H9 (cell line): ENCODE measurements around the gene SMAD6. TPM values are rescaled to one million over a fixed set of nuclear protein-coding genes. Genes with fewer than 3 reads are reported as not detected.

Source experiments
- DNase-seq: peaks from one replicate; pipeline ENCODE4 v3.0.0-alpha.2; 2017
- H2AFZ ChIP-seq: one replicate; pipeline ENCODE4 v1.6.1; 2013; ENCODE audit warnings: mild to moderate bottlenecking, low read length, control low read depth, moderate library complexity
- H2AK5ac ChIP-seq: 2 replicates; pipeline ENCODE4 v1.6.1; 2013; ENCODE audit warnings: low read length, control low read depth, mixed read lengths; ENCODE audit not compliant: insufficient read length
- H2BK120ac ChIP-seq: one replicate; pipeline ENCODE4 v1.6.1; 2013; ENCODE audit warnings: low read depth, mild to moderate bottlenecking, low read length, control low read depth, inconsistent platforms; ENCODE audit not compliant: poor library complexity, severe bottlenecking
- H2BK12ac ChIP-seq: 2 replicates; pipeline ENCODE4 v1.6.1; 2013; ENCODE audit warnings: low read length, control low read depth, mixed read lengths, low read depth; ENCODE audit not compliant: insufficient read length
- H2BK15ac ChIP-seq: 2 replicates; pipeline ENCODE4 v1.6.1; 2013; ENCODE audit warnings: low read depth, low read length, control low read depth
- H2BK20ac ChIP-seq: one replicate; pipeline ENCODE4 v1.6.1; 2013; ENCODE audit warnings: low read depth, mild to moderate bottlenecking, low read length, control low read depth, inconsistent platforms; ENCODE audit not compliant: poor library complexity, severe bottlenecking
- H2BK5ac ChIP-seq: 2 replicates; pipeline ENCODE4 v1.6.1; 2013; ENCODE audit warnings: low read length, control low read depth, mixed read lengths; ENCODE audit not compliant: insufficient read length
- H3K14ac ChIP-seq: 2 replicates; pipeline ENCODE4 v1.6.1; 2013; ENCODE audit warnings: low read length, control low read depth; ENCODE audit not compliant: insufficient read depth
- H3K18ac ChIP-seq: 2 replicates; pipeline ENCODE4 v1.6.1; 2013; ENCODE audit warnings: low read depth, mild to moderate bottlenecking, mixed read lengths, low read length, control low read depth; ENCODE audit not compliant: insufficient read length
- H3K23ac ChIP-seq: 2 replicates; pipeline ENCODE4 v1.6.1; 2013; ENCODE audit warnings: low read length, control low read depth, mixed read lengths, low read depth; ENCODE audit not compliant: insufficient read length
- H3K23me2 ChIP-seq: 2 replicates; pipeline ENCODE4 v1.6.1; 2013; ENCODE audit warnings: low read depth, mild to moderate bottlenecking, mixed read lengths, low read length, control low read depth; ENCODE audit not compliant: insufficient read length, poor library complexity, severe bottlenecking
- H3K27ac ChIP-seq: 2 replicates; pipeline ENCODE4 v1.5.1; 2013; ENCODE audit warnings: low read length, control low read depth, mixed read lengths, low read depth; ENCODE audit not compliant: insufficient read length
- H3K27me3 ChIP-seq: 2 replicates; pipeline ENCODE4 v1.6.1; 2013; ENCODE audit warnings: low read length, control low read depth, inconsistent platforms; ENCODE audit not compliant: insufficient read depth
- H3K4ac ChIP-seq: 2 replicates; pipeline ENCODE4 v1.6.1; 2013; ENCODE audit warnings: low read depth, mild to moderate bottlenecking, control low read depth, inconsistent platforms, low read length, moderate library complexity
- H3K4me1 ChIP-seq: 2 replicates; pipeline ENCODE4 v1.6.1; 2013; ENCODE audit warnings: low read length, control low read depth, inconsistent platforms; ENCODE audit not compliant: insufficient read depth
- H3K4me2 ChIP-seq: 2 replicates; pipeline ENCODE4 v1.6.1; 2013; ENCODE audit warnings: low read length, control low read depth, mixed read lengths; ENCODE audit not compliant: insufficient read length, insufficient read depth
- H3K56ac ChIP-seq: 2 replicates; pipeline ENCODE4 v1.6.1; 2013; ENCODE audit warnings: low read depth, mild to moderate bottlenecking, mixed read lengths, low read length, control low read depth; ENCODE audit not compliant: insufficient read length
- H3K79me1 ChIP-seq: 2 replicates; pipeline ENCODE4 v1.6.1; 2013; ENCODE audit warnings: low read depth, mild to moderate bottlenecking, moderate library complexity, low read length, control low read depth, inconsistent platforms; ENCODE audit not compliant: insufficient read depth, poor library complexity, severe bottlenecking
- H3K79me2 ChIP-seq: 2 replicates; pipeline ENCODE4 v1.6.1; 2013; ENCODE audit warnings: low read length, control low read depth, inconsistent platforms; ENCODE audit not compliant: insufficient read depth
- H3K9ac ChIP-seq: 2 replicates; pipeline ENCODE4 v1.6.1; 2013; ENCODE audit warnings: low read length, control low read depth, mixed read lengths; ENCODE audit not compliant: insufficient read length; ENCODE audit errors: extremely low read depth
- H3K9me3 ChIP-seq: one replicate; pipeline ENCODE4 v1.6.1; 2013; ENCODE audit warnings: low read depth, low read length, inconsistent platforms; ENCODE audit not compliant: control insufficient read depth
- H3T11ph ChIP-seq: one replicate; pipeline ENCODE4 v1.6.1; 2013; ENCODE audit warnings: mild to moderate bottlenecking, low read length, control low read depth, inconsistent platforms
- H4K20me1 ChIP-seq: one replicate; pipeline ENCODE4 v1.6.1; 2013; ENCODE audit not compliant: control insufficient read depth, insufficient read length, insufficient read depth
- H4K5ac ChIP-seq: 2 replicates; pipeline ENCODE4 v1.6.1; 2013; ENCODE audit warnings: low read depth, mild to moderate bottlenecking, mixed read lengths, low read length, control low read depth; ENCODE audit not compliant: insufficient read length
- H4K8ac ChIP-seq: replicated peaks from 2 replicates; pipeline ENCODE4 v1.6.1; 2013; ENCODE audit warnings: low read length, control low read depth, mixed read lengths, low read depth; ENCODE audit not compliant: insufficient read length
- H4K91ac ChIP-seq: 2 replicates; pipeline ENCODE4 v1.6.1; 2013; ENCODE audit warnings: low read depth, mild to moderate bottlenecking, moderate library complexity, mixed read lengths, low read length, control low read depth; ENCODE audit not compliant: insufficient read length
- H3K27ac Mint-ChIP-seq, 3 experiments: 2 replicates in 2 of 3; 3 replicates in 1 of 3; pipeline ENCODE4 v1.8.0; 2020 to 2021; ENCODE audit warnings: mixed read lengths in 3 of 3, mild to moderate bottlenecking in 1 of 3, moderate library complexity in 1 of 3
- H3K27me3 Mint-ChIP-seq: 2 replicates; pipeline ENCODE4 v1.8.0; 2021; ENCODE audit warnings: low read depth, mild to moderate bottlenecking, moderate library complexity, mixed read lengths
- H3K36me3 Mint-ChIP-seq, 3 experiments: 2 replicates in 2 of 3; 3 replicates in 1 of 3; pipeline ENCODE4 v1.8.0; 2020 to 2021; ENCODE audit warnings: low read depth in 3 of 3, mixed read lengths in 3 of 3; ENCODE audit not compliant: insufficient read depth in 1 of 3
- H3K4me1 Mint-ChIP-seq, 2 experiments: 2 replicates each; pipeline ENCODE4 v1.8.0; 2020; ENCODE audit warnings: mixed read lengths in 2 of 2
- H3K4me3 Mint-ChIP-seq, 2 experiments: 2 replicates in 1 of 2; 3 replicates in 1 of 2; pipeline ENCODE4 v1.8.0; 2020 to 2021; ENCODE audit warnings: mild to moderate bottlenecking in 2 of 2, mixed read lengths in 2 of 2, moderate library complexity in 1 of 2
- H3K9me3 Mint-ChIP-seq, 2 experiments: 2 replicates in 1 of 2; 3 replicates in 1 of 2; pipeline ENCODE4 v1.8.0; 2020; ENCODE audit warnings: mild to moderate bottlenecking in 2 of 2, mixed read lengths in 2 of 2, moderate library complexity in 1 of 2
- WGBS: extraction: QIAGEN DNeasy Blood & Tissue Kit; methylation state at CpG from one replicate; pipeline ENCODE4 v1.1.7; 2013; ENCODE audit warnings: missing lambda C conversion rate, low lambda C conversion rate, mixed read lengths; ENCODE audit not compliant: insufficient read length; ENCODE audit errors: extremely low coverage; 5-methylcytosine and 5-hydroxymethylcytosine counted together
- total RNA-seq: library from RNA; stranded (reverse); gene quantifications from 2 replicates; pipeline ENCODE4 v1.2.1, GENCODE V29; 2021
- TF ChIP-seq, protein P1 (sequence below): fragments of 200-600 bp; sonication (generic); conservative IDR thresholded peaks from 3 replicates; pipeline ENCODE4 v1.8.0; 2021; ENCODE audit warnings: antibody characterized with exemption, mild to moderate bottlenecking

The SMAD6 gene
- total RNA-seq, 1 experiment from 2014 or later = 6.0 TPM

DNA sequence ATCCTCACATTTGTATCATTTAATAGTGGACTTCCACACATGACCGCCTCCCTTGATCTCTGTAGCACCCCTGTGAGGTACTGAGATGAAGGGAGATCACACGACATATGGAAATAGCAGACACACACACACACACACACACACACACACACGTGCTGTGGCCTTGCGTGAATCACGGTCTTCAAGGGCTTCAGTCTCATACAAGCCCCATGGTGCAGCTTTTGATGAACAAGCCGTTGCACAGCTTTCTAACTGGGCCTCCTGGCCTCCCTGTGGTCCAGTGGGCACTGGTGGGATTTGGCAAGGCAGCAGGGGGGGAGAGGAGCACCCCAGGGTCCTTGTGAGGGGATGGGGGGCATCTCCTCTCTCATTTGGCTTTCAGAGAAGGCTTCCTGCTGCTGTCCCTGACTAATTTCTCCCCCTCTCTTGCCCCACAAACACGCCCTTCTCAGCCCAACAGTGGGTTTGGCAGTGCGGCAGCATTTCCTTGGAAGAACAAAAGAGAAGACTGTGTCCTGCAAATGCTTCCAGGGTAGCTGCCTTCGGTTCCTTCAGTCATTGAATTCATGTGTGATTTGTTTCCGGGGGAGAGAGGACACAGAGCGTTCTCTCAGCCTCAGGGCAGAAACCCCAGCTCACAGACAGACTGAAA is 98.7 kb downstream of the SMAD6 start:
- no peak overlapping the region for H4K5ac ChIP-seq

More for the DNA sequence above, 98.7 kb downstream of the SMAD6 start:
- no peak overlapping the region for H3K4me2 ChIP-seq
- WGBS = no CpG with 5 or more reads among the region's 11 CpGs
- H3K9ac ChIP-seq = no peak overlapping the region
- no peak overlapping the region for H3K14ac ChIP-seq
- no peak for DNase-seq
- H3K4me3 Mint-ChIP-seq = no peak overlapping the region
- no peaks in the 10 kb centered on the region for H3K4me1 ChIP-seq
- no peak overlapping the region for H2BK20ac ChIP-seq
- H4K91ac ChIP-seq = no peak overlapping the region
- TF ChIP-seq, protein P1, sequence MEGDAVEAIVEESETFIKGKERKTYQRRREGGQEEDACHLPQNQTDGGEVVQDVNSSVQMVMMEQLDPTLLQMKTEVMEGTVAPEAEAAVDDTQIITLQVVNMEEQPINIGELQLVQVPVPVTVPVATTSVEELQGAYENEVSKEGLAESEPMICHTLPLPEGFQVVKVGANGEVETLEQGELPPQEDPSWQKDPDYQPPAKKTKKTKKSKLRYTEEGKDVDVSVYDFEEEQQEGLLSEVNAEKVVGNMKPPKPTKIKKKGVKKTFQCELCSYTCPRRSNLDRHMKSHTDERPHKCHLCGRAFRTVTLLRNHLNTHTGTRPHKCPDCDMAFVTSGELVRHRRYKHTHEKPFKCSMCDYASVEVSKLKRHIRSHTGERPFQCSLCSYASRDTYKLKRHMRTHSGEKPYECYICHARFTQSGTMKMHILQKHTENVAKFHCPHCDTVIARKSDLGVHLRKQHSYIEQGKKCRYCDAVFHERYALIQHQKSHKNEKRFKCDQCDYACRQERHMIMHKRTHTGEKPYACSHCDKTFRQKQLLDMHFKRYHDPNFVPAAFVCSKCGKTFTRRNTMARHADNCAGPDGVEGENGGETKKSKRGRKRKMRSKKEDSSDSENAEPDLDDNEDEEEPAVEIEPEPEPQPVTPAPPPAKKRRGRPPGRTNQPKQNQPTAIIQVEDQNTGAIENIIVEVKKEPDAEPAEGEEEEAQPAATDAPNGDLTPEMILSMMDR = no peak
- H3K27me3 ChIP-seq = no peaks in the 10 kb centered on the region
- peak overlapping the region in 2 of 3 experiments; percentile 20 to 29; a peak in 1 of 7 replicates for H3K27ac Mint-ChIP-seq
- H3K23ac ChIP-seq = no peak overlapping the region
- no peak overlapping the region for H2AFZ ChIP-seq
- no peak overlapping the region for H2BK5ac ChIP-seq
- 0 out of 2 replicates have a peak, but pooled peaks cover 1% of the 10 kb centered on the region for H3K27me3 Mint-ChIP-seq
- no peak overlapping the region for H3K27ac ChIP-seq
- no peaks in the 10 kb centered on the region for H3K79me1 ChIP-seq
- H3K9me3 Mint-ChIP-seq = no peaks in the 10 kb centered on the region
- no peak overlapping the region for H2AK5ac ChIP-seq
- no peaks in the 10 kb centered on the region for H3K79me2 ChIP-seq
- no peak overlapping the region for H3K18ac ChIP-seq
- no peaks in the 10 kb centered on the region for H3K9me3 ChIP-seq
- H2BK15ac ChIP-seq = no peak overlapping the region
- no peak overlapping the region for H3K4ac ChIP-seq
- no peak overlapping the region for H3T11ph ChIP-seq
- no peaks in the 10 kb centered on the region for H4K20me1 ChIP-seq
- no peak overlapping the region for H4K8ac ChIP-seq
- H2BK120ac ChIP-seq = no peak overlapping the region
- H3K36me3 Mint-ChIP-seq = no peaks in the 10 kb centered on the region
- H3K56ac ChIP-seq = no peak overlapping the region
- H3K4me1 Mint-ChIP-seq = peaks cover 25 to 27% of the 10 kb centered on the region in 2 experiments
- no peaks in the 10 kb centered on the region for H3K23me2 ChIP-seq
- H2BK12ac ChIP-seq = no peak overlapping the region
